A549 (cell line): Measurements from ENCODE around the gene KIAA0753. TPM values are rescaled to one million over a fixed set of nuclear protein-coding genes. Genes with fewer than 3 reads are reported as not detected.

Source experiments
- ATAC-seq, 2 experiments: fragments of 200-7000 bp in 1 of 2; fragments of >200 bp in 1 of 2; cut with Nextera tagmentation in 1 of 2; cut with Tn5 transposase in 1 of 2; 3 replicates each; pipeline versions ENCODE4 v1.8.0 to v1.9.1; 2018 to 2020; ENCODE audit warnings: mild to moderate bottlenecking in 1 of 2, moderate library complexity in 1 of 2
- CTCF ChIA-PET: fragments of 300-600 bp; sonication (Branson Sonifier 250); formaldehyde crosslinking; extraction: SDS; loops from one replicate; lab custom pipeline; 2021; ENCODE audit warnings: antibody characterized with exemption, inconsistent platforms; lab: Yijun Ruan, JAX
- POLR2A ChIA-PET: fragments of 350-600 bp; formaldehyde crosslinking; extraction: SDS; loops from one replicate; lab custom pipeline; 2021; ENCODE audit warnings: antibody characterized with exemption, inconsistent platforms; lab: Yijun Ruan, JAX
- DNase-seq, 2 experiments: peaks; one replicate each; pipeline versions ENCODE4 v3.0.0 to v3.0.0-alpha.2; 2011 to 2016; ENCODE audit warnings: low read depth in 1 of 2, low spot score in 1 of 2
- FAIRE-seq: peaks from 2 replicates; lab custom pipeline; 2011; peaks lifted over from hg19 to GRCh38; lab: Jason Lieb, UNC
- H3K27ac ChIP-seq, 2 experiments: fragments of >200 bp; sonication (Bioruptor Twin); formaldehyde crosslinking; 3 replicates each; pipeline ENCODE4 v1.5.1; 2016 to 2017
- H3K4me1 ChIP-seq: fragments of >200 bp; sonication (Bioruptor Twin); formaldehyde crosslinking; 3 replicates; pipeline ENCODE4 v1.6.1; 2016
- H3K4me2 ChIP-seq: fragments of >200 bp; sonication (Bioruptor Twin); formaldehyde crosslinking; 3 replicates; pipeline ENCODE4 v1.6.1; 2016
- H3K4me3 ChIP-seq: fragments of >200 bp; sonication (Bioruptor Twin); formaldehyde crosslinking; 3 replicates; pipeline ENCODE4 v1.5.1; 2016
- H3K9me3 ChIP-seq: fragments of >200 bp; sonication (Bioruptor Twin); formaldehyde crosslinking; 3 replicates; pipeline ENCODE4 v1.6.1; 2016
- BCL3 ChIP-seq: fragments of >200 bp; sonication (Bioruptor Twin); formaldehyde crosslinking; IDR thresholded peaks from 3 replicates; pipeline ENCODE4 v1.6.1; 2016
- BHLHE40 ChIP-seq: IDR thresholded peaks from 2 replicates; pipeline ENCODE4 v1.6.1; 2012; ENCODE audit warnings: low read depth, low read length, inconsistent platforms
- CHD2 ChIP-seq: fragments of 150-350 bp; IDR thresholded peaks from 2 replicates; pipeline ENCODE4 v1.6.1; 2014; ENCODE audit warnings: low read length; ENCODE audit not compliant: partially characterized antibody
- CHD4 ChIP-seq: fragments of 200-600 bp; sonication (generic); IDR thresholded peaks from 2 replicates; pipeline ENCODE4 v1.6.1; 2016; ENCODE audit warnings: antibody characterized with exemption, mild to moderate bottlenecking, borderline replicate concordance
- EHF ChIP-seq: fragments of 250-450 bp; sonication (Bioruptor Pico); IDR thresholded peaks from 2 replicates; pipeline ENCODE4 v1.5.0; 2020; ENCODE audit warnings: mild to moderate bottlenecking
- ESRRA ChIP-seq: fragments of 150-350 bp; IDR thresholded peaks from 2 replicates; pipeline ENCODE4 v1.6.1; 2014; ENCODE audit warnings: mild to moderate bottlenecking, low read length, borderline replicate concordance
- FOSB ChIP-seq: fragments of 250-450 bp; sonication (Bioruptor Pico); IDR thresholded peaks from 2 replicates; pipeline ENCODE4 v1.5.0; 2020; ENCODE audit warnings: mild to moderate bottlenecking, moderate library complexity
- FOXS1 ChIP-seq: fragments of 250-450 bp; sonication (Bioruptor Pico); IDR thresholded peaks from 2 replicates; pipeline ENCODE4 v1.5.0; 2020; ENCODE audit warnings: mild to moderate bottlenecking, moderate library complexity
- GATA3 ChIP-seq: IDR thresholded peaks from 2 replicates; pipeline ENCODE4 v1.6.1; 2012; ENCODE audit warnings: borderline replicate concordance
- HDAC2 ChIP-seq: fragments of 200-600 bp; sonication (generic); IDR thresholded peaks from 2 replicates; pipeline ENCODE4 v1.6.1; 2016
- JUN ChIP-seq, 2 experiments: fragments of >200 bp; sonication (Bioruptor Twin); formaldehyde crosslinking; IDR thresholded peaks; 2 replicates in 1 of 2; 3 replicates in 1 of 2; pipeline ENCODE4 v1.6.1; 2016 to 2017
- KDM1A ChIP-seq: fragments of 200-600 bp; sonication (generic); IDR thresholded peaks from 2 replicates; pipeline ENCODE4 v1.6.1; 2016; ENCODE audit warnings: low read depth, mild to moderate bottlenecking
- KDM5A ChIP-seq: fragments of 200-600 bp; sonication (generic); IDR thresholded peaks from 2 replicates; pipeline ENCODE4 v1.6.1; 2016; ENCODE audit warnings: antibody characterized with exemption, mild to moderate bottlenecking
- NPAS2 ChIP-seq: fragments of 250-450 bp; sonication (Bioruptor Pico); IDR thresholded peaks from 2 replicates; pipeline ENCODE4 v1.8.0; 2022; ENCODE audit warnings: mild to moderate bottlenecking, moderate library complexity, borderline replicate concordance
- POLR2A ChIP-seq: IDR thresholded peaks from 2 replicates; pipeline ENCODE4 v1.6.1; 2012; ENCODE audit warnings: mild to moderate bottlenecking, low read length
- RAD21 ChIP-seq, 2 experiments: fragments of >200 bp in 1 of 2; sonication (Bioruptor Twin) in 1 of 2; formaldehyde crosslinking in 1 of 2; IDR thresholded peaks in 1 of 2; conservative IDR thresholded peaks in 1 of 2; 2 replicates in 1 of 2; 3 replicates in 1 of 2; pipeline ENCODE4 v1.6.1; 2012 to 2018; ENCODE audit warnings: inconsistent platforms in 1 of 2
- SMC3 ChIP-seq: fragments of >200 bp; sonication (Bioruptor Twin); formaldehyde crosslinking; IDR thresholded peaks from 3 replicates; pipeline ENCODE4 v1.6.1; 2018; ENCODE audit warnings: inconsistent platforms
- TP53 ChIP-seq: fragments of 250-450 bp; sonication (Bioruptor Pico); IDR thresholded peaks from 2 replicates; pipeline ENCODE4 v1.5.0; 2021; ENCODE audit warnings: mild to moderate bottlenecking, moderate library complexity
- ZSCAN20 ChIP-seq: fragments of 250-450 bp; sonication (Bioruptor Pico); IDR thresholded peaks from 2 replicates; pipeline ENCODE4 v1.8.0; 2022; ENCODE audit warnings: mild to moderate bottlenecking, moderate library complexity
- WGBS: methylation state at CpG from one replicate; pipeline ENCODE4 v1.1.6; 2017; ENCODE audit errors: missing lambda C conversion rate; 5-methylcytosine and 5-hydroxymethylcytosine counted together
- polyA plus RNA-seq, 4 experiments: library from polyadenylated mRNA; depleted of rRNA in 3 of 4; stranded (reverse); fragments of >200 nt; fragmentation: RNase III in 1 of 4; extraction: RNeasy Plus Mini Kit Qiagen cat#74134 plus additional on column Dnase treatment in 1 of 4; gene quantifications; 2 replicates in 3 of 4; 3 replicates in 1 of 4; pipeline ENCODE4 v1.2.3, GENCODE V29; 2011 to 2017
- TF ChIP-seq, protein P1 (sequence below): fragments of >200 bp; sonication (Bioruptor Twin); formaldehyde crosslinking; IDR thresholded peaks from 2 replicates; pipeline ENCODE4 v1.6.1; 2016
- TF ChIP-seq, protein P2 (sequence below): IDR thresholded peaks from 2 replicates; pipeline ENCODE4 v1.6.1; 2012; ENCODE audit warnings: low read depth, borderline replicate concordance
- TF ChIP-seq, protein P3 (sequence below): fragments of 250-450 bp; sonication (Bioruptor Pico); IDR thresholded peaks from 2 replicates; pipeline ENCODE4 v1.5.0; 2020; ENCODE audit warnings: low read depth, mild to moderate bottlenecking, moderate library complexity
- TF ChIP-seq, protein P4 (sequence below): IDR thresholded peaks from 2 replicates; pipeline ENCODE4 v1.6.1; 2012

The KIAA0753 gene
- polyA plus RNA-seq, 2 of the 4 experiments (the other 2 are of a cell fraction): 13.6 to 15.2 TPM

DNA sequence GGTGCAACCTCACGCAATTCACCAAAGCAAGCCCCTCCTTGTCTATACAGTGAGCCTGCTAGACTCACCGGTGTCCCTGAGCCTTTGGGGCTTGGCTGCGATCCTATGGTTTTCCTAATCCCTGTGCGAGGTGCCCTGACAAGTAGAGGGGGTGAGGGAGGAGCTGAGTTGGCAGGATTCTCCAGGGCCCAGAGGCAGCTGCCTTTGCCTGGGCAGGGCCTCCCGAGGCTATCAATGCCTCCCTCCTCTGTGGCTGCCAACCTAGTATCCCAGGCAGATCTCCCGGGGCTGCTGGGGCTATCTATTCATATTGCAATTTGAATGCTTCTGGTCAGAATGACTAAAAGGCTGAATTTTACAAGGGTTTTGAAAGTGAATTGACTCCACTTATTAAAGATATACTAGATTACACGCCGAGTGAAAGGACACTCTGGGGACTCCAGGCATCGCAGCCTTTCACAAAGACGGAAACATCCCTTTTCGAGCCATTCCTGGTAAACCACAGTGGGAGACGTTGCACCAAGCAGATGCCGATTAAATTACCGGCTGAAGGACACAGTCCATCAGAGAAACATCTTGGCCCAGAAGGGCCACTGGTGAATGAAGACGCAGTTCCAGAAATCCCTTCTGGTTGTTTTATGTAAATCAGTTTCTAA lies 72.9 kb downstream of the KIAA0753 start:
- WGBS: 82% methylated on average over 15 of the region's 15 CpGs
- H3K9me3 ChIP-seq: no peaks in the 10 kb centered on the region
- no peak for TF ChIP-seq POLR2A
- TF ChIP-seq CHD2: no peak
- no peak for TF ChIP-seq FOSB (CRISPR knock-in tag)
- TF ChIP-seq CHD4: no peak
- no peak for TF ChIP-seq JUN (IDR thresholded peaks at IDR 0.05)
- TF ChIP-seq, protein P1, sequence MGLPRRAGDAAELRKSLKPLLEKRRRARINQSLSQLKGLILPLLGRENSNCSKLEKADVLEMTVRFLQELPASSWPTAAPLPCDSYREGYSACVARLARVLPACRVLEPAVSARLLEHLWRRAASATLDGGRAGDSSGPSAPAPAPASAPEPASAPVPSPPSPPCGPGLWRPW: no peak
- no peak for TF ChIP-seq BHLHE40
- no peak for TF ChIP-seq EHF
- TF ChIP-seq SMC3: no peak
- no peak for TF ChIP-seq GATA3
- TF ChIP-seq, protein P2, sequence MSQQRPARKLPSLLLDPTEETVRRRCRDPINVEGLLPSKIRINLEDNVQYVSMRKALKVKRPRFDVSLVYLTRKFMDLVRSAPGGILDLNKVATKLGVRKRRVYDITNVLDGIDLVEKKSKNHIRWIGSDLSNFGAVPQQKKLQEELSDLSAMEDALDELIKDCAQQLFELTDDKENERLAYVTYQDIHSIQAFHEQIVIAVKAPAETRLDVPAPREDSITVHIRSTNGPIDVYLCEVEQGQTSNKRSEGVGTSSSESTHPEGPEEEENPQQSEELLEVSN: no peak
- TF ChIP-seq, protein P3, sequence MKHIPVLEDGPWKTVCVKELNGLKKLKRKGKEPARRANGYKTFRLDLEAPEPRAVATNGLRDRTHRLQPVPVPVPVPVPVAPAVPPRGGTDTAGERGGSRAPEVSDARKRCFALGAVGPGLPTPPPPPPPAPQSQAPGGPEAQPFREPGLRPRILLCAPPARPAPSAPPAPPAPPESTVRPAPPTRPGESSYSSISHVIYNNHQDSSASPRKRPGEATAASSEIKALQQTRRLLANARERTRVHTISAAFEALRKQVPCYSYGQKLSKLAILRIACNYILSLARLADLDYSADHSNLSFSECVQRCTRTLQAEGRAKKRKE (CRISPR knock-in tag): no peak
- no peak for TF ChIP-seq NPAS2
- TF ChIP-seq, protein P4, sequence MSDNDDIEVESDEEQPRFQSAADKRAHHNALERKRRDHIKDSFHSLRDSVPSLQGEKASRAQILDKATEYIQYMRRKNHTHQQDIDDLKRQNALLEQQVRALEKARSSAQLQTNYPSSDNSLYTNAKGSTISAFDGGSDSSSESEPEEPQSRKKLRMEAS: no peak
- no peak for TF ChIP-seq BCL3
- TF ChIP-seq ESRRA: no peak
- no peak for TF ChIP-seq ZSCAN20
- TF ChIP-seq RAD21 (conservative IDR thresholded peaks at IDR 0.05 in 1 of 2, IDR thresholded peaks at IDR 0.05 in 1 of 2): no peak
- TF ChIP-seq KDM5A: no peak
- no peak for TF ChIP-seq KDM1A
- TF ChIP-seq, all 56 proteins: peak for 0
- ChIA-PET POLR2A (interaction anchor here (1.0 kb wide), 1 partner anchor 21 kb away, joined by 3 read pairs; no protein-coding TSS in a partner anchor), CTCF (interaction anchor here (0.7 to 1.4 kb wide), 3 partner anchors 24 to 95 kb away, joined by 3 to 6 read pairs (median 3); no protein-coding TSS in a partner anchor)
- no peak for DNase-seq
- Histone ChIP-seq H3K4me2 (no peak overlapping the region), H3K4me1 (0 out of 3 replicates have a peak, but pooled peaks cover 8% of the 10 kb centered on the region), H3K27ac (peak overlapping the region in 1 of 2 experiments; percentile 25; a peak in 2 of 6 replicates), H3K4me3 (no peak overlapping the region)
- FAIRE-seq: no peak
- peak; percentile 35 to 46; a peak in 4 of 6 replicates for ATAC-seq

DNA sequence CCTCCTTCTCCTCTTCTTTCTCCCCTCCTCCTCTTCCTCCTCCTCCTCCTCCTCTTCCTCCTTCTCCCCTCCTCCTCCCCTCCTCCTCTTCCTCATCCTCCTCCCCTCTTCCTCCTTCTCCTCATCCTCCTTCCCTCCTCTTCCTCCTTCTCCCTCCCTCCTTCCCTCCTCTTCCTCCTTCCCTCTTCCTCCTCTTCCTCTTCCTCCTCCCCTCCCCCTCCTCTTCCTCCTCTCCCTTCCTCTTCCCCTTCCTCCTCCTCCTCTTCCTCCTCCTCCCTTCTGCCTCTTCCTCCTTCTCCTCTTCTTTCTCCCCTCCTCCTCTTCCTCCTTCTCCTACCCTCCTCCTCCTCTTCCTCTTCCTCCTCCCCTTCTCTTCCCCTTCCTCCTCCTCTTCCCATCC lies 79.1 kb downstream of the KIAA0753 start:
- Histone ChIP-seq H3K27ac (no peak overlapping the region), H3K4me1 (peaks cover 3% of the 10 kb centered on the region; the same call in 1 of the 3 replicates), H3K4me3 (no peak overlapping the region), H3K4me2 (no peak overlapping the region), H3K9me3 (no peaks in the 10 kb centered on the region)
- ATAC-seq: no peak
- CTCF ChIA-PET: interaction anchor here (1.2 kb wide), 1 partner anchor 12 kb away, joined by 3 read pairs; no protein-coding TSS in a partner anchor
- POLR2A ChIA-PET: no interaction called here
- no peak for TF ChIP-seq FOXS1 (CRISPR knock-in tag)
- no peak for TF ChIP-seq TP53 (CRISPR knock-in tag)
- DNase-seq: no peak
- FAIRE-seq: no peak

- FAIRE-seq (no peak), DNase-seq (no peak), ATAC-seq (no peak)
- H3K9me3 ChIP-seq: no peaks in the 10 kb centered on the region
- H3K27ac ChIP-seq: no peak overlapping the region
- POLR2A ChIA-PET: no interaction called here
- 35% methylated on average over 3 of the region's 3 CpGs for WGBS
- no peak overlapping the region for H3K4me3 ChIP-seq
- CTCF ChIA-PET: interaction anchor here (0.7 to 1.8 kb wide), 3 partner anchors 9 to 124 kb away, joined by 3 to 6 read pairs (median 5); no protein-coding TSS in a partner anchor
- peaks cover 6% of the 10 kb centered on the region; the same call in 2 of the 3 replicates for H3K4me1 ChIP-seq
- TF ChIP-seq HDAC2 (0 out of 2 replicates have a peak, but pooled peaks have one; percentile 24), TP53 (CRISPR knock-in tag) (no peak)
- H3K4me2 ChIP-seq: no peak overlapping the region
Measured at GRCh38 chr17:6560496-6560895, 80.0 kb downstream of the KIAA0753 start.
